Measurements from ENCODE around the gene KNTC1. TPM values are rescaled to one million over a fixed set of nuclear protein-coding genes. Genes with fewer than 3 reads are reported as not detected.

The KNTC1 gene
- total and polyA plus RNA-seq, 4 donors, result 4.0 to 34.0 (median 10.9) TPM

- Histone ChIP-seq H3K9me3 (ENCODE audit: control insufficient read depth in 4 of 4, insufficient read depth in 3 of 4, low read length in 3 of 4) (no peaks in the 10 kb centered on the region), H3K9ac (ENCODE audit: insufficient read depth in 1 of 2, low read length in 2 of 2) (no peak overlapping the region), H3K4me3 (no peak overlapping the region), H3K27me3 (ENCODE audit: control insufficient read depth in 3 of 3, insufficient read depth in 3 of 3, low read length in 2 of 3) (no peaks in the 10 kb centered on the region), H3K4me1 (ENCODE audit: control insufficient read depth in 5 of 5, insufficient read depth in 5 of 5, low read length in 5 of 5) (no peaks in the 10 kb centered on the region), H3K27ac (ENCODE audit: low read depth in 1 of 2, low read length in 1 of 2) (no peak overlapping the region), H3K36me3 (ENCODE audit: control insufficient read depth in 4 of 4, insufficient read depth in 4 of 4, low read length in 4 of 4) (peaks cover 0 to 15% (median 2%) of the 10 kb centered on the region in 4 donors)
- no peak for DNase-seq
- WGBS, 2 donors, result 90 to 100% methylated on average over 1 of the region's 1 CpG
- no peak for TF ChIP-seq CTCF (IDR thresholded peaks at IDR 0.05; ENCODE audit: control extremely low read depth, extremely low read depth)
- no peak for ATAC-seq (ENCODE audit: insufficient read depth, low FRiP score)
Measured at GRCh38 chr12:122593910-122594309, 66.9 kb downstream of the KNTC1 start.

- Histone ChIP-seq H3K4me3 (no peak overlapping the region), H3K9ac (ENCODE audit: insufficient read depth in 1 of 2, low read length in 2 of 2) (no peak overlapping the region), H3K27me3 (ENCODE audit: control insufficient read depth in 3 of 3, insufficient read depth in 3 of 3, low read length in 2 of 3) (no peaks in the 10 kb centered on the region), H3K9me3 (ENCODE audit: control insufficient read depth in 4 of 4, insufficient read depth in 3 of 4, low read length in 3 of 4) (no peaks in the 10 kb centered on the region), H3K27ac (ENCODE audit: low read depth in 1 of 2, low read length in 1 of 2) (no peak overlapping the region), H3K4me1 (ENCODE audit: control insufficient read depth in 5 of 5, insufficient read depth in 5 of 5, low read length in 5 of 5) (no peaks in the 10 kb centered on the region), H3K36me3 (ENCODE audit: control insufficient read depth in 4 of 4, insufficient read depth in 4 of 4, low read length in 4 of 4) (peaks cover 0 to 11% (median 2%) of the 10 kb centered on the region in 4 donors)
- no peak for ATAC-seq (ENCODE audit: insufficient read depth, low FRiP score)
- no peak for TF ChIP-seq CTCF (IDR thresholded peaks at IDR 0.05; ENCODE audit: control extremely low read depth, extremely low read depth)
- no peak for DNase-seq
Measured at GRCh38 chr12:122596838-122597237, 69.8 kb downstream of the KNTC1 start.

DNA sequence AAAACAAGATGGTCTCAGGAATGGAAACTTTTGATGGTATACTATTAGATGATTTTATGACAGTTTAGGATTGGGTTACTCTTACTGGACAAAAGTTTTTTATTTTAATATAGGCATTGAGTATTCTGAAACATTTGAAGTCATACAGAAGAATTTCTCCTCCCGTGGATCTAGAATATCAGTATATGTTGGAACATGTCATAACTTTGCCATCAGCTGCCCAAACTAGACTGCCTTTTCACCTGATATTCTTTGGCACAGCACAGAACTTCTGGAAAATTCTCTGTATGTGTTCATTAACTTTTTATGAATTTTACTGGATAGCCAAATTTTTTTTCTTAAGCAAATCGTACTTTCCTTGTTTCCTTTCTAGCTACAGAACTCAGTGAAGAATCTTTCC is 75.4 kb downstream of the KNTC1 start:
- 91 to 92% methylated on average over 2 of the region's 2 CpGs for WGBS, 2 donors
- ATAC-seq (ENCODE audit: insufficient read depth, low FRiP score) (no peak), DNase-seq (no peak)
- TF ChIP-seq CTCF (IDR thresholded peaks at IDR 0.05; ENCODE audit: control extremely low read depth, extremely low read depth), result no peak
- Histone ChIP-seq H3K4me3 (no peak overlapping the region), H3K9me3 (ENCODE audit: control insufficient read depth in 4 of 4, insufficient read depth in 3 of 4, low read length in 3 of 4) (no peaks in the 10 kb centered on the region), H3K27ac (ENCODE audit: low read depth in 1 of 2, low read length in 1 of 2) (no peak overlapping the region), H3K27me3 (ENCODE audit: control insufficient read depth in 3 of 3, insufficient read depth in 3 of 3, low read length in 2 of 3) (no peaks in the 10 kb centered on the region), H3K4me1 (ENCODE audit: control insufficient read depth in 5 of 5, insufficient read depth in 5 of 5, low read length in 5 of 5) (no peaks in the 10 kb centered on the region), H3K36me3 (ENCODE audit: control insufficient read depth in 4 of 4, insufficient read depth in 4 of 4, low read length in 4 of 4) (peaks cover 0 to 9% (median 0%) of the 10 kb centered on the region in 4 donors), H3K9ac (ENCODE audit: insufficient read depth in 1 of 2, low read length in 2 of 2) (no peak overlapping the region)

- no peaks in the 10 kb centered on the region for H3K27me3 ChIP-seq (ENCODE audit: control insufficient read depth in 3 of 3, insufficient read depth in 3 of 3, low read length in 2 of 3)
- 96 to 99% methylated on average over 4 of the region's 4 CpGs for WGBS, 2 donors
- DNase-seq, result no peak
- no peak overlapping the region for H3K4me3 ChIP-seq
- TF ChIP-seq CTCF (IDR thresholded peaks at IDR 0.05; ENCODE audit: control extremely low read depth, extremely low read depth), result no peak
- H3K9ac ChIP-seq (ENCODE audit: insufficient read depth in 1 of 2, low read length in 2 of 2), result no peak overlapping the region
- H3K9me3 ChIP-seq (ENCODE audit: control insufficient read depth in 4 of 4, insufficient read depth in 3 of 4, low read length in 3 of 4), result no peaks in the 10 kb centered on the region
- ATAC-seq (ENCODE audit: insufficient read depth, low FRiP score), result no peak
- no peak overlapping the region for H3K27ac ChIP-seq (ENCODE audit: low read depth in 1 of 2, low read length in 1 of 2)
- no peaks in the 10 kb centered on the region for H3K4me1 ChIP-seq (ENCODE audit: control insufficient read depth in 5 of 5, insufficient read depth in 5 of 5, low read length in 5 of 5)
- peaks cover 2 to 9% (median 3%) of the 10 kb centered on the region in 4 donors for H3K36me3 ChIP-seq (ENCODE audit: control insufficient read depth in 4 of 4, insufficient read depth in 4 of 4, low read length in 4 of 4)
Measured at GRCh38 chr12:122604993-122605392, 77.9 kb downstream of the KNTC1 start.
